Fibroblast of lung (primary cell): Measurements from ENCODE around the gene PRKAR1B. TPM values are rescaled to one million over a fixed set of nuclear protein-coding genes. Genes with fewer than 3 reads are reported as not detected.

Experiments
- DNase-seq, 2 donors: peaks; one replicate each; pipeline versions ENCODE4 v3.0.0 to v3.0.0-alpha.2; 2010; ENCODE audit warnings: low read depth in 2 of 2
- H2AFZ ChIP-seq: 2 replicates; pipeline ENCODE4 v1.5.1; 2012; ENCODE audit warnings: low read length, control low read depth, inconsistent platforms
- H3K27ac ChIP-seq: 2 replicates; pipeline ENCODE4 v1.5.1; 2011; ENCODE audit warnings: low read length, control low read depth; ENCODE audit not compliant: insufficient read depth
- H3K27me3 ChIP-seq: 2 replicates; pipeline ENCODE4 v1.5.1; 2011; ENCODE audit warnings: mild to moderate bottlenecking, low read length; ENCODE audit not compliant: control insufficient read depth, insufficient read depth
- H3K36me3 ChIP-seq: 2 replicates; pipeline ENCODE4 v1.5.1; 2011; ENCODE audit warnings: low read length; ENCODE audit not compliant: control insufficient read depth, insufficient read depth
- H3K4me1 ChIP-seq: 2 replicates; pipeline ENCODE4 v1.5.1; 2011; ENCODE audit warnings: low read length; ENCODE audit not compliant: control insufficient read depth, insufficient read depth; ENCODE audit errors: extremely low read depth
- H3K4me2 ChIP-seq: 2 replicates; pipeline ENCODE4 v1.5.1; 2011; ENCODE audit warnings: low read length, control low read depth; ENCODE audit not compliant: insufficient read depth; ENCODE audit errors: extremely low read depth
- H3K4me3 ChIP-seq, 4 experiments: fragments of 200-600 bp in 1 of 4; sonication (generic) in 1 of 4; replicated peaks in 1 of 4; 2 replicates each; pipeline ENCODE4 v1.5.1; 2011 to 2016; ENCODE audit warnings: low read length in 4 of 4, low read depth in 3 of 4, mild to moderate bottlenecking in 3 of 4, control low read depth in 2 of 4, inconsistent platforms in 1 of 4, mixed read lengths in 1 of 4; ENCODE audit not compliant: insufficient read depth in 1 of 4; ENCODE audit errors: control extremely low read depth in 1 of 4
- H3K79me2 ChIP-seq: 2 replicates; pipeline ENCODE4 v1.5.1; 2012; ENCODE audit warnings: mild to moderate bottlenecking, low read length, inconsistent platforms; ENCODE audit not compliant: control insufficient read depth, insufficient read depth
- H3K9ac ChIP-seq: 2 replicates; pipeline ENCODE4 v1.5.1; 2011; ENCODE audit warnings: mild to moderate bottlenecking, low read length, control low read depth; ENCODE audit not compliant: insufficient read depth
- H3K9me3 ChIP-seq: 2 replicates; pipeline ENCODE4 v1.5.1; 2012; ENCODE audit warnings: low read depth, low read length; ENCODE audit not compliant: control insufficient read depth, insufficient read depth
- H4K20me1 ChIP-seq: 2 replicates; pipeline ENCODE4 v1.5.1; 2011; ENCODE audit warnings: low read length; ENCODE audit not compliant: control insufficient read depth, insufficient read depth; ENCODE audit errors: extremely low read depth
- EZH2 ChIP-seq: IDR thresholded peaks from 2 replicates; pipeline ENCODE4 v1.5.1; 2012; ENCODE audit warnings: low read length, control low read depth, mild to moderate bottlenecking; ENCODE audit errors: missing control alignments
- polyA plus RNA-seq, 2 donors: library from polyadenylated mRNA; depleted of rRNA in 1 of 2; stranded (reverse) in 1 of 2; unstranded in 1 of 2; fragments of >200 nt; gene quantifications; 2 replicates each; pipeline ENCODE4 v1.2.1, GENCODE V29; 2011 to 2012; ENCODE audit warnings: missing spikeins in 1 of 2
- total RNA-seq: library from RNA; depleted of rRNA; stranded (reverse); fragments of >200 nt; gene quantifications from 2 replicates; pipeline ENCODE4 v1.2.1, GENCODE V29; 2014
- TF ChIP-seq, protein P1 (sequence below), 2 donors: IDR thresholded peaks in 1 of 2; conservative IDR thresholded peaks in 1 of 2; 1 replicate in 1 of 2; 2 replicates in 1 of 2; pipeline ENCODE4 v1.5.1; 2011 to 2012; ENCODE audit warnings: low read length in 2 of 2, control low read depth in 1 of 2, inconsistent platforms in 1 of 2, low read depth in 1 of 2, mild to moderate bottlenecking in 1 of 2

PRKAR1B gene
- total and polyA plus RNA-seq, 2 donors (not counting 1 experiment from before 2014, with no cell fraction given) = 12.7 to 14.5 TPM

DNA sequence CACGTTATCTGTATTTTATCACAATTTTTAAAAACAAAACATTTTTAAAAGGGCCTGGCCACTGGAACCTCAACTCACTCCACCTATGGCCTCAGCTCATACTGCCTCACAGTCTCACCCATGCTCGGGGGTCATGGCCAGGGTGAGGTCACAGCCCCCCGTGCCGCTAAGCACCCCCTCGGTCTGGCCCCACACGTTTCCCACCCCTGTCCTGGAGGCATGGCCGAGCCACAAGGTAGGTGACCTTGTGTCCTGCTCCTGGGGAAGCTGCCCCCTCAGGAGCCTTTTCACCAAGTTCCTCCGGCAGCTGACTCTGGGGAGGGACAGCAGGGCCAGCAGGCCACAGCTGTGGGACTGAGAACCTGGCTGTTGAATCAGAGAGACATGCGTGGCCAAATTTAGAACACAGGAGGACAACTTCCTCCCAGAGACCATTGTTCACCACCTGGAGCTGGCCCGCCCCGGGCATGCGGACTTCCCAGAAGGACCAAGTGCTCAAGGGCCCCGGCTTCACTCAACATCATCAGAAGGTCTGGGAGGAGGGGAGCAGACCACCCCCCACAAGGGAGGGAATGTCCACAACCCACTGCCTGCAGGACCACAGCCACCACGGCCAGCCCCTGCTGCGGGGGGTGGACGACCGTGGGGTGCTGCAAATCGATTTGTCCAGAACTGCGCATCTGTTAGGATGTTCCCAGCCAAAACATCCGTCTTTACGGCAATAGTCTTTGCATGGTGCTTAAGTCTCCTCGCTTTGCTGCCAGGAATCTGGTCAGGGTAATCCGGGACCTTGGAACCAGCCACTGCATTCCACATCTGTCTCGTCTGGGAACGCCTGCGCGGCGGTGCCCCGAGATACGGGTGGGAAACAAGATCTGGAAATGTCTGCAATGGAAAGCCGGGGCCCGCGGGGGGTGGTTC is 158.8 kb downstream of the PRKAR1B start:
- TF ChIP-seq, protein P1, sequence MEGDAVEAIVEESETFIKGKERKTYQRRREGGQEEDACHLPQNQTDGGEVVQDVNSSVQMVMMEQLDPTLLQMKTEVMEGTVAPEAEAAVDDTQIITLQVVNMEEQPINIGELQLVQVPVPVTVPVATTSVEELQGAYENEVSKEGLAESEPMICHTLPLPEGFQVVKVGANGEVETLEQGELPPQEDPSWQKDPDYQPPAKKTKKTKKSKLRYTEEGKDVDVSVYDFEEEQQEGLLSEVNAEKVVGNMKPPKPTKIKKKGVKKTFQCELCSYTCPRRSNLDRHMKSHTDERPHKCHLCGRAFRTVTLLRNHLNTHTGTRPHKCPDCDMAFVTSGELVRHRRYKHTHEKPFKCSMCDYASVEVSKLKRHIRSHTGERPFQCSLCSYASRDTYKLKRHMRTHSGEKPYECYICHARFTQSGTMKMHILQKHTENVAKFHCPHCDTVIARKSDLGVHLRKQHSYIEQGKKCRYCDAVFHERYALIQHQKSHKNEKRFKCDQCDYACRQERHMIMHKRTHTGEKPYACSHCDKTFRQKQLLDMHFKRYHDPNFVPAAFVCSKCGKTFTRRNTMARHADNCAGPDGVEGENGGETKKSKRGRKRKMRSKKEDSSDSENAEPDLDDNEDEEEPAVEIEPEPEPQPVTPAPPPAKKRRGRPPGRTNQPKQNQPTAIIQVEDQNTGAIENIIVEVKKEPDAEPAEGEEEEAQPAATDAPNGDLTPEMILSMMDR (conservative IDR thresholded peaks at IDR 0.05 in 1 of 2, IDR thresholded peaks at IDR 0.05 in 1 of 2; ENCODE audit: low read depth in 1 of 2, low read length in 2 of 2) = no peak
- TF ChIP-seq EZH2 = no peak
- Histone ChIP-seq H3K9ac (no peak overlapping the region), H3K4me2 (no peak overlapping the region), H3K27ac (no peak overlapping the region), H3K27me3 (no peaks in the 10 kb centered on the region), H3K36me3 (no peaks in the 10 kb centered on the region), H3K4me1 (no peaks in the 10 kb centered on the region), H3K79me2 (no peaks in the 10 kb centered on the region), H4K20me1 (no peaks in the 10 kb centered on the region), H3K4me3 (no peak overlapping the region), H3K9me3 (no peaks in the 10 kb centered on the region), H2AFZ (no peak overlapping the region)
- DNase-seq = peak in 1 of 2 donors; percentile 21

DNA sequence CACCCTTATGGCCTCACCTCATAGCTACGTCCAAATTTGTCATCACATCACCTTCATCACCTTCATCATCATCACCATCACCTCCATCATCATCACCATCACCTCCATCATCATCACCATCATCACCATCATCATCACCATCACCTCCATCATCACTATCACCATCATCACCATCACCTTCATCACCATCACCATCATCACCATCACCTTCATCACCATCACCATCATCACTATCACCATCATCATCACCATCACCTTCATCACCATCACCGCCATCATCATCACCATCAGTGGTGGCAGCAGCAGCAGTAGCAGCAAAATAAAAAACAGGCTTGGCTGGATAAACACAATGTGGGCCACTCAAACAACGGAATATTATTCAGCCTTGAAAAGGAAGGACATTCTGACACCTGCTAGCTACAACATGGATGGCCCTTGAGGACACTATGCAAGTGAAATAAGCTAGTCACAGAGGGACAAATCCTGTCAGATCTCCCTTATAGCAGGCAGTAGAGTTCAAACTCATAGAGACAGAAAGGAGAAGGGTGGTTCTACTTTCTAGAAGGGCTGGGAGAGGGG is 159.7 kb downstream of the PRKAR1B start:
- H3K27me3 ChIP-seq = no peaks in the 10 kb centered on the region
- H3K9me3 ChIP-seq = no peaks in the 10 kb centered on the region
- no peak for DNase-seq
- H3K4me2 ChIP-seq = no peak overlapping the region
- H2AFZ ChIP-seq = no peak overlapping the region
- H3K4me3 ChIP-seq = no peak overlapping the region
- H4K20me1 ChIP-seq = no peaks in the 10 kb centered on the region
- no peak overlapping the region for H3K27ac ChIP-seq
- H3K9ac ChIP-seq = no peak overlapping the region
- no peak for TF ChIP-seq EZH2
- TF ChIP-seq, protein P1 (conservative IDR thresholded peaks at IDR 0.05 in 1 of 2, IDR thresholded peaks at IDR 0.05 in 1 of 2; ENCODE audit: low read depth in 1 of 2, low read length in 2 of 2) = no peak
- no peaks in the 10 kb centered on the region for H3K4me1 ChIP-seq
- H3K36me3 ChIP-seq = no peaks in the 10 kb centered on the region
- H3K79me2 ChIP-seq = no peaks in the 10 kb centered on the region

DNA sequence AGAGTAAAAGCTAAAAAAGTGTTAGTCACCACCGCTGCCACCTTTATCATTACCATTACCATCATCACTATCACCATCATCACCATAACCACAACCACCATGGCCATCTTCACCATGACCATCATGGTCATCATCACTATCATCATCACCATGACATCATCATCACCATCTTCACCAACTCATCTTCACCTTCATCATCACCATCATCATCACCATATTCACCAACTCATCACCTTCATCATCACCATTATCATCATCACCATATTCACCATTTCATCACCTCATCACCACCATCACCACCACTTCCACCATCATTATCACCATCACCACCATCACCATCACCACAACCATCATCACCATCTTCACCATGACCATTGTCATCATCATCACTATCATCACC is 161.0 kb downstream of the PRKAR1B start:
- no peak overlapping the region for H3K9ac ChIP-seq
- no peaks in the 10 kb centered on the region for H3K79me2 ChIP-seq
- H3K4me2 ChIP-seq = no peak overlapping the region
- H4K20me1 ChIP-seq = no peaks in the 10 kb centered on the region
- no peaks in the 10 kb centered on the region for H3K27me3 ChIP-seq
- no peak overlapping the region for H2AFZ ChIP-seq
- H3K4me3 ChIP-seq = no peak overlapping the region
- H3K9me3 ChIP-seq = no peaks in the 10 kb centered on the region
- DNase-seq = no peak
- no peaks in the 10 kb centered on the region for H3K36me3 ChIP-seq
- H3K27ac ChIP-seq = no peak overlapping the region
- TF ChIP-seq, protein P1 (conservative IDR thresholded peaks at IDR 0.05 in 1 of 2, IDR thresholded peaks at IDR 0.05 in 1 of 2; ENCODE audit: low read depth in 1 of 2, low read length in 2 of 2) = no peak
- no peak for TF ChIP-seq EZH2
- H3K4me1 ChIP-seq = no peaks in the 10 kb centered on the region
